H1 (cell line): Measurements from ENCODE around the gene KLHDC10. TPM values are rescaled to one million over a fixed set of nuclear protein-coding genes. Genes with fewer than 3 reads are reported as not detected.

Experiments
- CTCF ChIA-PET: fragments of 300-600 bp; sonication (Branson Sonifier 250); formaldehyde crosslinking; loops from one replicate; lab custom pipeline; 2021; ENCODE audit not compliant: partially characterized antibody; lab: Charles Lee
- POLR2A ChIA-PET: fragments of 300-600 bp; sonication (Branson Sonifier 250); formaldehyde crosslinking; loops from one replicate; lab custom pipeline; 2021; ENCODE audit warnings: inconsistent platforms; ENCODE audit not compliant: partially characterized antibody; lab: Charles Lee
- DNase-seq, 2 experiments: peaks; one replicate each; pipeline versions ENCODE4 v3.0.0 to v3.0.0-alpha.2; 2010 to 2022; ENCODE audit warnings: low spot score in 2 of 2, low read depth in 1 of 2, mixed read lengths in 1 of 2
- FAIRE-seq: peaks from 2 replicates; lab custom pipeline; 2011; peaks lifted over from hg19 to GRCh38; lab: Jason Lieb, UNC
- H2AFZ ChIP-seq: 2 replicates; pipeline ENCODE4 v1.8.1; 2012; ENCODE audit warnings: low read length, inconsistent platforms
- H2AK5ac ChIP-seq: 2 replicates; pipeline ENCODE4 v1.6.1; 2013; ENCODE audit warnings: low read depth, low read length
- H2BK120ac ChIP-seq: replicated peaks from 2 replicates; pipeline ENCODE3; 2013; ENCODE audit warnings: low read depth, low read length, inconsistent platforms
- H2BK12ac ChIP-seq: 2 replicates; pipeline ENCODE4 v1.6.1; 2013; ENCODE audit warnings: low read depth, low read length
- H2BK15ac ChIP-seq: 2 replicates; pipeline ENCODE4 v1.6.1; 2013; ENCODE audit warnings: low read length
- H2BK20ac ChIP-seq: 2 replicates; pipeline ENCODE4 v1.6.1; 2013; ENCODE audit warnings: low read length
- H2BK5ac ChIP-seq: 2 replicates; pipeline ENCODE4 v1.6.1; 2013; ENCODE audit warnings: low read depth, low read length
- H3K14ac ChIP-seq: 2 replicates; pipeline ENCODE4 v1.6.1; 2013; ENCODE audit warnings: inconsistent platforms; ENCODE audit not compliant: insufficient read length
- H3K18ac ChIP-seq: 2 replicates; pipeline ENCODE4 v1.6.1; 2013; ENCODE audit warnings: low read length; ENCODE audit errors: extremely low read depth
- H3K23ac ChIP-seq: 2 replicates; pipeline ENCODE4 v1.6.1; 2013; ENCODE audit warnings: inconsistent platforms; ENCODE audit not compliant: insufficient read length
- H3K23me2 ChIP-seq: 2 replicates; pipeline ENCODE4 v1.6.1; 2013; ENCODE audit warnings: low read depth, low read length
- H3K27ac ChIP-seq: 2 replicates; pipeline ENCODE4 v1.6.1; 2011; ENCODE audit warnings: low read depth, low read length, inconsistent platforms
- H3K27me3 ChIP-seq, 4 experiments: replicated peaks in 1 of 4; 1 replicate in 1 of 4; 2 replicates in 3 of 4; pipeline versions ENCODE4 v1.6.1 to v1.8.1; 2011 to 2013; ENCODE audit warnings: low read length in 3 of 4, mild to moderate bottlenecking in 3 of 4, inconsistent platforms in 2 of 4, mixed read lengths in 2 of 4, moderate library complexity in 1 of 4; ENCODE audit not compliant: control insufficient read depth in 3 of 4, insufficient read depth in 3 of 4; ENCODE audit errors: extremely low read depth in 1 of 4
- H3K36me3 ChIP-seq, 4 experiments: 2 replicates each; pipeline versions ENCODE4 v1.6.1 to v1.8.1; 2011 to 2013; ENCODE audit warnings: mild to moderate bottlenecking in 4 of 4, low read length in 3 of 4, moderate library complexity in 2 of 4, control low read depth in 1 of 4, inconsistent platforms in 1 of 4; ENCODE audit not compliant: insufficient read depth in 4 of 4, control insufficient read depth in 2 of 4
- H3K4ac ChIP-seq: replicated peaks from 2 replicates; pipeline ENCODE3; 2013; ENCODE audit warnings: low read length, low read depth, mixed read lengths, inconsistent platforms; ENCODE audit not compliant: insufficient read length
- H3K4me1 ChIP-seq, 4 experiments: replicated peaks in 1 of 4; 1 replicate in 1 of 4; 2 replicates in 3 of 4; pipeline versions ENCODE4 v1.6.1 to v1.8.1; 2011 to 2013; ENCODE audit warnings: low read length in 3 of 4, inconsistent platforms in 2 of 4, mixed read lengths in 1 of 4; ENCODE audit not compliant: insufficient read depth in 4 of 4, control insufficient read depth in 3 of 4
- H3K4me2 ChIP-seq, 2 experiments: 2 replicates each; pipeline versions ENCODE4 v1.6.1 to v1.8.1; 2011 to 2013; ENCODE audit warnings: low read depth in 2 of 2, low read length in 2 of 2, control low read depth in 1 of 2, inconsistent platforms in 1 of 2, mild to moderate bottlenecking in 1 of 2; ENCODE audit not compliant: insufficient read depth in 1 of 2
- H3K4me3 ChIP-seq, 4 experiments: fragments of 200-600, 300-600 bp in 1 of 4; sonication (generic), shearing (Covaris generic), sonication (Bioruptor Twin) in 1 of 4; 2 replicates each; pipeline versions ENCODE4 v1.5.1 to v1.8.1; 2011 to 2016; ENCODE audit warnings: low read length in 4 of 4, low read depth in 3 of 4, control low read depth in 2 of 4, inconsistent platforms in 2 of 4, mild to moderate bottlenecking in 2 of 4, mixed read lengths in 1 of 4, moderate library complexity in 1 of 4; ENCODE audit not compliant: insufficient read depth in 2 of 4; ENCODE audit errors: extremely low read depth in 1 of 4
- H3K56ac ChIP-seq: replicated peaks from 2 replicates; pipeline ENCODE3; 2013; ENCODE audit warnings: low read depth, mild to moderate bottlenecking, mixed read lengths, low read length, inconsistent platforms; ENCODE audit not compliant: insufficient read length
- H3K79me1 ChIP-seq: 2 replicates; pipeline ENCODE4 v1.6.1; 2013; ENCODE audit warnings: low read depth, low read length, control low read depth
- H3K79me2 ChIP-seq, 2 experiments: 2 replicates each; pipeline versions ENCODE4 v1.6.1 to v1.8.1; 2012 to 2013; ENCODE audit warnings: low read length in 2 of 2, mild to moderate bottlenecking in 2 of 2, inconsistent platforms in 1 of 2; ENCODE audit not compliant: insufficient read depth in 2 of 2, control insufficient read depth in 1 of 2
- H3K9ac ChIP-seq, 4 experiments: replicated peaks in 1 of 4; 1 replicate in 1 of 4; 2 replicates in 3 of 4; pipeline versions ENCODE4 v1.6.1 to v1.8.1; 2011 to 2013; ENCODE audit warnings: low read depth in 3 of 4, low read length in 3 of 4, control low read depth in 2 of 4, mild to moderate bottlenecking in 2 of 4, moderate library complexity in 2 of 4, inconsistent platforms in 1 of 4; ENCODE audit errors: extremely low read depth in 1 of 4
- H3K9me3 ChIP-seq, 2 experiments: 2 replicates each; pipeline versions ENCODE4 v1.6.1 to v1.8.1; 2012 to 2013; ENCODE audit warnings: mild to moderate bottlenecking in 2 of 2, moderate library complexity in 2 of 2, control low read depth in 1 of 2, inconsistent platforms in 1 of 2, low read depth in 1 of 2, low read length in 1 of 2, mixed read lengths in 1 of 2; ENCODE audit not compliant: insufficient read depth in 2 of 2
- H4K20me1 ChIP-seq, 2 experiments: replicated peaks in 1 of 2; 2 replicates each; pipeline versions ENCODE3 to v1.8.1; 2011 to 2013; ENCODE audit warnings: inconsistent platforms in 2 of 2, low read length in 2 of 2, mild to moderate bottlenecking in 1 of 2; ENCODE audit not compliant: insufficient read depth in 2 of 2, control insufficient read depth in 1 of 2
- H4K5ac ChIP-seq: 2 replicates; pipeline ENCODE4 v1.6.1; 2013; ENCODE audit warnings: low read length, low read depth, mixed read lengths, inconsistent platforms; ENCODE audit not compliant: insufficient read length
- H4K8ac ChIP-seq: 2 replicates; pipeline ENCODE4 v1.8.0; 2013; ENCODE audit warnings: mild to moderate bottlenecking, moderate library complexity, low read length, inconsistent platforms; ENCODE audit not compliant: insufficient read depth; ENCODE audit errors: extremely low read depth
- H4K91ac ChIP-seq: replicated peaks from 2 replicates; pipeline ENCODE3; 2013; ENCODE audit warnings: low read length, mixed read lengths, inconsistent platforms; ENCODE audit not compliant: insufficient read length
- CTCF ChIP-seq, 3 experiments: IDR thresholded peaks; 1 replicate in 2 of 3; 2 replicates in 1 of 3; pipeline versions ENCODE4 v1.5.1 to v1.6.1; 2011; ENCODE audit warnings: low read length in 3 of 3, mild to moderate bottlenecking in 3 of 3, inconsistent platforms in 2 of 3, low read depth in 1 of 3, moderate library complexity in 1 of 3; ENCODE audit not compliant: insufficient read depth in 1 of 3; ENCODE audit errors: control extremely low read depth in 1 of 3
- JUN ChIP-seq: IDR thresholded peaks from 2 replicates; pipeline ENCODE4 v1.6.1; 2011; ENCODE audit warnings: low read depth, mild to moderate bottlenecking, improper control_type of control experiment, low read length
- POU5F1 ChIP-seq: IDR thresholded peaks from 2 replicates; pipeline ENCODE4 v1.6.1; 2011; ENCODE audit warnings: low read depth, mild to moderate bottlenecking, low read length, moderate library complexity
- SP2 ChIP-seq: IDR thresholded peaks from 2 replicates; pipeline ENCODE4 v1.6.1; 2012; ENCODE audit warnings: mild to moderate bottlenecking, low read length, inconsistent platforms
- WGBS, 2 experiments: shearing (Covaris generic) in 1 of 2; methylation state at CpG; one replicate each; pipeline versions ENCODE4 v1.1.6 to v1.1.7; 2013 to 2015; ENCODE audit warnings: low lambda C conversion rate in 2 of 2, mixed read lengths in 2 of 2, inconsistent platforms in 1 of 2, low coverage in 1 of 2, missing lambda C conversion rate in 1 of 2; ENCODE audit not compliant: insufficient replicate concordance in 2 of 2, insufficient coverage in 1 of 2, insufficient read length in 1 of 2; ENCODE audit errors: extremely low coverage in 1 of 2, missing lambda C conversion rate in 1 of 2; 5-methylcytosine and 5-hydroxymethylcytosine counted together
- polyA plus RNA-seq, 7 experiments: library from polyadenylated mRNA; depleted of rRNA in 3 of 7; stranded (reverse) in 5 of 7; unstranded in 2 of 7; fragments of >200 nt in 5 of 7; fragments of 200-250 nt in 2 of 7; gene quantifications; 1 replicate in 5 of 7; 2 replicates in 1 of 7; 4 replicates in 1 of 7; pipeline versions ENCODE4 v1.2.1 to v1.2.3, GENCODE V29; 2011 to 2013; ENCODE audit warnings: missing spikeins in 2 of 7, mixed read lengths in 2 of 7
- total RNA-seq: library from RNA; stranded (reverse); fragmentation: NEBNext Ultra II Directional; extraction: Animal tissue kit (Norgen Biotek cat#: 25700); gene quantifications from 2 replicates; pipeline ENCODE4 v1.2.1, GENCODE V29; 2021

The KLHDC10 gene
- total and polyA plus RNA-seq, 2 of the 8 experiments (the other 6 are each of a cell fraction or from before 2014, with no cell fraction given) = 6.6 to 14.5 TPM

GRCh38 chr7:130152493-130153210, 82.3 kb downstream of the KLHDC10 start:
- Histone ChIP-seq H3K23ac (no peak overlapping the region), H4K5ac (no peak overlapping the region), H3K18ac (no peak overlapping the region), H4K91ac (peak overlapping the region; percentile 50), H3K9ac (peak overlapping the region in 1 of 4 experiments; percentile 37; a peak in 2 of 7 replicates), H3K56ac (peak overlapping the region; percentile 100), H3K14ac (no peak overlapping the region), H3K27ac (no peak overlapping the region), H3K4me2 (no peak overlapping the region), H4K20me1 (peaks cover 0 to 11% of the 10 kb centered on the region in 2 experiments), H3K4me1 (peaks cover 0 to 4% (median under 1%) of the 10 kb centered on the region in 4 experiments; a peak in 4 of 7 replicates), H3K79me2 (no peaks in the 10 kb centered on the region), H2BK12ac (peak overlapping the region; percentile 45; the same call in 1 of the 2 replicates), H2BK5ac (peak overlapping the region; percentile 37), H3K9me3 (no peaks in the 10 kb centered on the region; a peak in 3 of 4 replicates), H2AK5ac (peak overlapping the region; percentile 97; the same call in 1 of the 2 replicates), H3K36me3 (no peaks in the 10 kb centered on the region; a peak in 1 of 8 replicates), H3K4ac (no peak overlapping the region), H3K23me2 (peaks cover 12% of the 10 kb centered on the region; the same call in 1 of the 2 replicates), H2BK15ac (0 out of 2 replicates have a peak overlapping the region, but pooled peaks have one; percentile 65), H2BK20ac (peak overlapping the region; percentile 24; the same call in 1 of the 2 replicates), H3K27me3 (no peaks in the 10 kb centered on the region; a peak in 1 of 7 replicates), H2AFZ (peak overlapping the region; percentile 36; the same call in 1 of the 2 replicates), H3K79me1 (no peaks in the 10 kb centered on the region), H2BK120ac (no peak overlapping the region), H4K8ac (no peak overlapping the region; the same call in none of the 2 replicates), H3K4me3 (no peak overlapping the region)
- DNase-seq (no peak), FAIRE-seq (no peak)
- CTCF ChIA-PET = interaction anchor here (0.7 to 2.5 kb wide), 6 partner anchors 10 to 654 kb away, joined by 3 to 13 read pairs (median 4); no protein-coding TSS in a partner anchor
- POLR2A ChIA-PET = interaction anchor here (1.6 to 2.6 kb wide), 2 partner anchors 10 to 13 kb away, joined by 6 to 17 read pairs; no protein-coding TSS in a partner anchor
- 95% methylated on average over 17 of the region's 17 CpGs; no CpG with 5 or more reads in 1 of the 2 experiments for WGBS, 2 experiments
- TF ChIP-seq SP2 = no peak
- TF ChIP-seq POU5F1 = no peak
- TF ChIP-seq JUN = no peak
- TF ChIP-seq CTCF (IDR thresholded peaks at IDR 0.05; ENCODE audit: control extremely low read depth in 1 of 3, insufficient read depth in 1 of 3, low read depth in 1 of 3, low read length in 3 of 3) = no peak
